ENCODE results near the gene PPARG. TPM values are rescaled to one million over a fixed set of nuclear protein-coding genes. Genes with fewer than 3 reads are reported as not detected.

PPARG gene
- total and polyA plus RNA-seq, 4 donors = 5.2 to 15.7 (median 7.0) TPM

DNA sequence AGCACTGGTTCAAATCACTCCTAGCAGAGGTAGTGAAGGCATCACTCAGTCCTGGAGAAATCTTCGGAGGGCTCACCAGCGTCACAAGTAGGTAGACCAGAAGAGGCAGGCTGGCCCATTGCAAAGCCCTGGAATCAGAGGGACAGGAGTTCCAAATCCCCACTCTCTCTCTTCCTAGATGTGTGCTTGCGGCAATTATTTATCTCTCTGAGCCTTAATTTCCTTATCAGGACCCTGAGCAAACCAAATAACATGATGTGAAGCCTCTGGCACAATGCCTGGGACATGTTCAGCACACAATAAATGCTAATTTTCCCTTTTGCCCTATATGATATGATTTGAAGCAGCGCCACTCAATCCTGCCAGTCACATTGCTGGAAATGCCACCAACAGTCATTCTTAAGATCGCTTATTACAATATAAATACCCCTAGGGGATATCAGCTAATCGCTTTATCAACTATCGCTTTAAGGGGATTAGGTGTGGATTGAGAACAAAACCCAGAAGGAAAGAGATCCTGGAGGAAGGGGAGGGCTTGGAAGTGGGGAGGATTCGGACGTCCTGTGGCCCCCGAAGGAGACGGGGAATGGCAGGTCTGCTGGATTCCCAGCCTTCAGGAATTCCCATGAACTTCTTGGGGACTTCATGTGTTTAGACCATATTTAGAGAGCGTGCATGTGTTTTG, 135.9 kb downstream of the PPARG start:
- 74% methylated on average over 12 of the region's 12 CpGs for WGBS
- Histone ChIP-seq H3K36me3 (ENCODE audit: control insufficient read depth in 4 of 4, insufficient read depth in 3 of 4, low read depth in 1 of 4, low read length in 3 of 4) (no peaks in the 10 kb centered on the region), H3K4me3 (ENCODE audit: low read depth in 1 of 3, low read length in 3 of 3) (no peak overlapping the region), H3K4me1 (ENCODE audit: control insufficient read depth in 4 of 4, insufficient read depth in 4 of 4, low read length in 3 of 4) (peaks cover 12 to 22% (median 16%) of the 10 kb centered on the region in 4 donors), H3K9ac (ENCODE audit: low read depth in 1 of 2, low read length in 2 of 2) (no peak overlapping the region), H3K27ac (ENCODE audit: low read depth in 1 of 2, low read length in 2 of 2) (no peak overlapping the region), H3K9me3 (ENCODE audit: control insufficient read depth in 4 of 4, low read length in 3 of 4) (no peaks in the 10 kb centered on the region), H3K27me3 (ENCODE audit: control insufficient read depth in 4 of 4, insufficient read depth in 4 of 4, low read length in 3 of 4) (no peaks in the 10 kb centered on the region)
- DNase-seq (ENCODE audit: low spot score) = no peak
- TF ChIP-seq HNF4A (conservative IDR thresholded peaks at IDR 0.05) (peak; percentile 8 to 13), FOXA1 (IDR thresholded peaks at IDR 0.05) (no peak)

DNA sequence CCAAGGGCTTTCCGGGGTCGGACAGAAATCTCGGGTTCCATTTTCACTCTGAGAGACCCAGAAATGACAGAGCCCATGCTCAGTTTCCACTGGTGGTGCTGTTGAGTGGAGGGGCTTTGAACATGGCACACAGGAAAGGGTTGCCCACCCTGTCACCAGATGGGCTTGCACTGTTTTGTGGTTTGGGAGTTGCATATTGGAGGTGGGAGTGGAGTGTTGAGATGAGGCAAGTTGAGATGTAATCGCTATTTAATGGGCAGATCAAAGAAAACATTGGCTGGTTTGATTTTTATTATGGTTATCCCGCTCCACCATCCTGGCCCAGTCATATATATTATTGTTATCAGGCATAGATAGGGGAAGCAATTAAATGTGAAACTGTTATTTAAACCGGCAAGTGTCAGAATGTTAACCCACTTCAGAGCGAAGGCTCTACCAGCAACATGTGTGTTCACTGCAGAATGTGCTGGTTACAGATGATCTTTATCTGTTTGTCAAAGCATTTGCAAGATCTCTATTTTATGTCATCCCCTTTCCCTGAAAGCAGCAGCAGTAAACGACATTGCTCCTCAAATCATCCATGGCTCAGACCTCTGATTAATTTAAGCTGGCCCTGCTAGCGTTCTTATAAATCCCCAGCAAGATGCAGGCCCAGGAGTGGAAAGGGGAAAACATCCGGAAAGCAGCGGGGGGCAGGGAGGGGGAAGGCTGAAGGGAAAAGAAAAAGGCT, 137.1 kb downstream of the PPARG start:
- WGBS = 85% methylated on average over 11 of the region's 11 CpGs
- no peak for TF ChIP-seq NR2F2 (IDR thresholded peaks at IDR 0.05)
- no peak for TF ChIP-seq GABPA (IDR thresholded peaks at IDR 0.05 in 1 of 2, conservative IDR thresholded peaks at IDR 0.05 in 1 of 2)
- TF ChIP-seq, protein P1, sequence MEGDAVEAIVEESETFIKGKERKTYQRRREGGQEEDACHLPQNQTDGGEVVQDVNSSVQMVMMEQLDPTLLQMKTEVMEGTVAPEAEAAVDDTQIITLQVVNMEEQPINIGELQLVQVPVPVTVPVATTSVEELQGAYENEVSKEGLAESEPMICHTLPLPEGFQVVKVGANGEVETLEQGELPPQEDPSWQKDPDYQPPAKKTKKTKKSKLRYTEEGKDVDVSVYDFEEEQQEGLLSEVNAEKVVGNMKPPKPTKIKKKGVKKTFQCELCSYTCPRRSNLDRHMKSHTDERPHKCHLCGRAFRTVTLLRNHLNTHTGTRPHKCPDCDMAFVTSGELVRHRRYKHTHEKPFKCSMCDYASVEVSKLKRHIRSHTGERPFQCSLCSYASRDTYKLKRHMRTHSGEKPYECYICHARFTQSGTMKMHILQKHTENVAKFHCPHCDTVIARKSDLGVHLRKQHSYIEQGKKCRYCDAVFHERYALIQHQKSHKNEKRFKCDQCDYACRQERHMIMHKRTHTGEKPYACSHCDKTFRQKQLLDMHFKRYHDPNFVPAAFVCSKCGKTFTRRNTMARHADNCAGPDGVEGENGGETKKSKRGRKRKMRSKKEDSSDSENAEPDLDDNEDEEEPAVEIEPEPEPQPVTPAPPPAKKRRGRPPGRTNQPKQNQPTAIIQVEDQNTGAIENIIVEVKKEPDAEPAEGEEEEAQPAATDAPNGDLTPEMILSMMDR (IDR thresholded peaks at IDR 0.05; ENCODE audit: low read depth, low read length, missing input control) = no peak
- TF ChIP-seq, protein P2, sequence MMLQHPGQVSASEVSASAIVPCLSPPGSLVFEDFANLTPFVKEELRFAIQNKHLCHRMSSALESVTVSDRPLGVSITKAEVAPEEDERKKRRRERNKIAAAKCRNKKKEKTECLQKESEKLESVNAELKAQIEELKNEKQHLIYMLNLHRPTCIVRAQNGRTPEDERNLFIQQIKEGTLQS (IDR thresholded peaks at IDR 0.05) = no peak
- TF ChIP-seq, protein P3, sequence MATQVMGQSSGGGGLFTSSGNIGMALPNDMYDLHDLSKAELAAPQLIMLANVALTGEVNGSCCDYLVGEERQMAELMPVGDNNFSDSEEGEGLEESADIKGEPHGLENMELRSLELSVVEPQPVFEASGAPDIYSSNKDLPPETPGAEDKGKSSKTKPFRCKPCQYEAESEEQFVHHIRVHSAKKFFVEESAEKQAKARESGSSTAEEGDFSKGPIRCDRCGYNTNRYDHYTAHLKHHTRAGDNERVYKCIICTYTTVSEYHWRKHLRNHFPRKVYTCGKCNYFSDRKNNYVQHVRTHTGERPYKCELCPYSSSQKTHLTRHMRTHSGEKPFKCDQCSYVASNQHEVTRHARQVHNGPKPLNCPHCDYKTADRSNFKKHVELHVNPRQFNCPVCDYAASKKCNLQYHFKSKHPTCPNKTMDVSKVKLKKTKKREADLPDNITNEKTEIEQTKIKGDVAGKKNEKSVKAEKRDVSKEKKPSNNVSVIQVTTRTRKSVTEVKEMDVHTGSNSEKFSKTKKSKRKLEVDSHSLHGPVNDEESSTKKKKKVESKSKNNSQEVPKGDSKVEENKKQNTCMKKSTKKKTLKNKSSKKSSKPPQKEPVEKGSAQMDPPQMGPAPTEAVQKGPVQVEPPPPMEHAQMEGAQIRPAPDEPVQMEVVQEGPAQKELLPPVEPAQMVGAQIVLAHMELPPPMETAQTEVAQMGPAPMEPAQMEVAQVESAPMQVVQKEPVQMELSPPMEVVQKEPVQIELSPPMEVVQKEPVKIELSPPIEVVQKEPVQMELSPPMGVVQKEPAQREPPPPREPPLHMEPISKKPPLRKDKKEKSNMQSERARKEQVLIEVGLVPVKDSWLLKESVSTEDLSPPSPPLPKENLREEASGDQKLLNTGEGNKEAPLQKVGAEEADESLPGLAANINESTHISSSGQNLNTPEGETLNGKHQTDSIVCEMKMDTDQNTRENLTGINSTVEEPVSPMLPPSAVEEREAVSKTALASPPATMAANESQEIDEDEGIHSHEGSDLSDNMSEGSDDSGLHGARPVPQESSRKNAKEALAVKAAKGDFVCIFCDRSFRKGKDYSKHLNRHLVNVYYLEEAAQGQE (IDR thresholded peaks at IDR 0.05) = no peak
- TF ChIP-seq, protein P4, sequence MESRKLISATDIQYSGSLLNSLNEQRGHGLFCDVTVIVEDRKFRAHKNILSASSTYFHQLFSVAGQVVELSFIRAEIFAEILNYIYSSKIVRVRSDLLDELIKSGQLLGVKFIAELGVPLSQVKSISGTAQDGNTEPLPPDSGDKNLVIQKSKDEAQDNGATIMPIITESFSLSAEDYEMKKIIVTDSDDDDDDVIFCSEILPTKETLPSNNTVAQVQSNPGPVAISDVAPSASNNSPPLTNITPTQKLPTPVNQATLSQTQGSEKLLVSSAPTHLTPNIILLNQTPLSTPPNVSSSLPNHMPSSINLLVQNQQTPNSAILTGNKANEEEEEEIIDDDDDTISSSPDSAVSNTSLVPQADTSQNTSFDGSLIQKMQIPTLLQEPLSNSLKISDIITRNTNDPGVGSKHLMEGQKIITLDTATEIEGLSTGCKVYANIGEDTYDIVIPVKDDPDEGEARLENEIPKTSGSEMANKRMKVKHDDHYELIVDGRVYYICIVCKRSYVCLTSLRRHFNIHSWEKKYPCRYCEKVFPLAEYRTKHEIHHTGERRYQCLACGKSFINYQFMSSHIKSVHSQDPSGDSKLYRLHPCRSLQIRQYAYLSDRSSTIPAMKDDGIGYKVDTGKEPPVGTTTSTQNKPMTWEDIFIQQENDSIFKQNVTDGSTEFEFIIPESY (IDR thresholded peaks at IDR 0.05) = no peak
- TF ChIP-seq HNF4G (IDR thresholded peaks at IDR 0.05) = no peak
- TF ChIP-seq HNF4A (conservative IDR thresholded peaks at IDR 0.05) = no peak
- TF ChIP-seq, protein P5, sequence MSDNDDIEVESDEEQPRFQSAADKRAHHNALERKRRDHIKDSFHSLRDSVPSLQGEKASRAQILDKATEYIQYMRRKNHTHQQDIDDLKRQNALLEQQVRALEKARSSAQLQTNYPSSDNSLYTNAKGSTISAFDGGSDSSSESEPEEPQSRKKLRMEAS (IDR thresholded peaks at IDR 0.05) = no peak
- TF ChIP-seq JUND (IDR thresholded peaks at IDR 0.05) = no peak
- no peak for TF ChIP-seq TAF1 (conservative IDR thresholded peaks at IDR 0.05)
- TF ChIP-seq SP1 (IDR thresholded peaks at IDR 0.05) = no peak
- no peak for TF ChIP-seq RXRA (IDR thresholded peaks at IDR 0.05)
- no peak for TF ChIP-seq YY1 (IDR thresholded peaks at IDR 0.05)
- no peak for TF ChIP-seq FOXA2 (IDR thresholded peaks at IDR 0.05)
- no peak for TF ChIP-seq EGR1 (IDR thresholded peaks at IDR 0.05; ENCODE audit: low read depth in 2 of 2)
- TF ChIP-seq RAD21 (IDR thresholded peaks at IDR 0.05) = no peak
- TF ChIP-seq FOXA1 (IDR thresholded peaks at IDR 0.05) = no peak
- H3K9me3 ChIP-seq (ENCODE audit: control insufficient read depth in 4 of 4, low read length in 3 of 4) = no peaks in the 10 kb centered on the region
- no peaks in the 10 kb centered on the region for H3K36me3 ChIP-seq (ENCODE audit: control insufficient read depth in 4 of 4, insufficient read depth in 3 of 4, low read depth in 1 of 4, low read length in 3 of 4)
- peaks cover 12 to 22% (median 16%) of the 10 kb centered on the region in 4 donors for H3K4me1 ChIP-seq (ENCODE audit: control insufficient read depth in 4 of 4, insufficient read depth in 4 of 4, low read length in 3 of 4)
- no peak overlapping the region for H3K27ac ChIP-seq (ENCODE audit: low read depth in 1 of 2, low read length in 2 of 2)
- no peak overlapping the region for H3K4me3 ChIP-seq (ENCODE audit: low read depth in 1 of 3, low read length in 3 of 3)
- DNase-seq (ENCODE audit: low spot score) = no peak
- no peaks in the 10 kb centered on the region for H3K27me3 ChIP-seq (ENCODE audit: control insufficient read depth in 4 of 4, insufficient read depth in 4 of 4, low read length in 3 of 4)
- no peak overlapping the region for H3K9ac ChIP-seq (ENCODE audit: low read depth in 1 of 2, low read length in 2 of 2)
